IMR-90 (cell line): ENCODE results near the gene SSR4. TPM values are rescaled to one million over a fixed set of nuclear protein-coding genes. Genes with fewer than 3 reads are reported as not detected.

Experiments used
- ATAC-seq: fragments of 200-7000 bp; cut with Tn5 transposase; 2 replicates; pipeline ENCODE4 v1.9.1; 2020; ENCODE audit warnings: low read depth, mild to moderate bottlenecking, moderate library complexity
- BruUV-seq: library from RNA; stranded (reverse); fragments of 400-500 nt; replicated peaks from 2 replicates; lab custom pipeline; 2021; lab: Mats Ljungman, UMichigan
- CTCF ChIA-PET: fragments of 300-600 bp; formaldehyde crosslinking; extraction: SDS; loops from one replicate; lab custom pipeline; 2021; ENCODE audit warnings: antibody characterized with exemption; lab: Yijun Ruan, JAX
- POLR2A ChIA-PET: fragments of 300-600 bp; sonication (Branson Sonifier 250); formaldehyde crosslinking; loops from one replicate; lab custom pipeline; 2022; ENCODE audit warnings: antibody characterized with exemption; ENCODE audit not compliant: unreplicated experiment; lab: Charles Lee
- DNase-seq: peaks from one replicate; pipeline ENCODE4 v3.0.0; 2013
- H2AFZ ChIP-seq: replicated peaks from 2 replicates; pipeline ENCODE3; 2013; ENCODE audit warnings: low read length, mild to moderate bottlenecking; ENCODE audit not compliant: poor library complexity
- H2AK5ac ChIP-seq: 2 replicates; pipeline ENCODE4 v1.6.1; 2013; ENCODE audit warnings: low read depth, low read length, inconsistent platforms
- H2AK9ac ChIP-seq: replicated peaks from 2 replicates; pipeline ENCODE3; 2013; ENCODE audit warnings: mild to moderate bottlenecking, low read depth, low read length, moderate library complexity; ENCODE audit not compliant: poor library complexity
- H2BK120ac ChIP-seq: 2 replicates; pipeline ENCODE4 v1.6.1; 2013; ENCODE audit warnings: low read depth, low read length, inconsistent platforms
- H2BK15ac ChIP-seq: 3 replicates; pipeline ENCODE4 v1.6.1; 2013; ENCODE audit warnings: low read depth, low read length, inconsistent platforms
- H2BK20ac ChIP-seq: 2 replicates; pipeline ENCODE4 v1.6.1; 2013; ENCODE audit warnings: low read depth, mild to moderate bottlenecking, inconsistent platforms, low read length, moderate library complexity
- H2BK5ac ChIP-seq: 2 replicates; pipeline ENCODE4 v1.6.1; 2013; ENCODE audit warnings: mild to moderate bottlenecking, low read depth, low read length, inconsistent platforms; ENCODE audit not compliant: poor library complexity, severe bottlenecking
- H3K14ac ChIP-seq: replicated peaks from 2 replicates; pipeline ENCODE4 v1.6.1; 2013; ENCODE audit warnings: low read depth, low read length, inconsistent platforms
- H3K18ac ChIP-seq: 2 replicates; pipeline ENCODE4 v1.6.1; 2013; ENCODE audit warnings: low read depth, low read length, control low read depth
- H3K23ac ChIP-seq: 2 replicates; pipeline ENCODE4 v1.6.1; 2013; ENCODE audit warnings: low read depth, low read length, inconsistent platforms
- H3K27ac ChIP-seq: 2 replicates; pipeline ENCODE4 v1.5.1; 2013; ENCODE audit warnings: mild to moderate bottlenecking, control low read depth, low read length; ENCODE audit not compliant: insufficient read depth
- H3K27me3 ChIP-seq: 2 replicates; pipeline ENCODE4 v1.6.1; 2013; ENCODE audit warnings: low read length; ENCODE audit not compliant: control insufficient read depth, insufficient read depth
- H3K36me3 ChIP-seq: 2 replicates; pipeline ENCODE4 v1.6.1; 2013; ENCODE audit warnings: low read length, mixed read lengths; ENCODE audit not compliant: control insufficient read depth, insufficient read depth
- H3K4ac ChIP-seq: 2 replicates; pipeline ENCODE4 v1.6.1; 2013; ENCODE audit warnings: low read depth, low read length, inconsistent platforms
- H3K4me1 ChIP-seq: 2 replicates; pipeline ENCODE4 v1.6.1; 2013; ENCODE audit warnings: low read length, mixed read lengths; ENCODE audit not compliant: control insufficient read depth, insufficient read depth
- H3K4me2 ChIP-seq: 2 replicates; pipeline ENCODE4 v1.6.1; 2013; ENCODE audit warnings: low read depth, mild to moderate bottlenecking, control low read depth, low read length, moderate library complexity
- H3K4me3 ChIP-seq: 2 replicates; pipeline ENCODE4 v1.5.1; 2013; ENCODE audit warnings: low read depth, mild to moderate bottlenecking, control low read depth, low read length, moderate library complexity; ENCODE audit not compliant: insufficient read depth
- H3K56ac ChIP-seq: 2 replicates; pipeline ENCODE4 v1.6.1; 2013; ENCODE audit warnings: low read length, inconsistent platforms; ENCODE audit not compliant: insufficient read depth; ENCODE audit errors: extremely low read depth
- H3K79me1 ChIP-seq, 2 experiments: 2 replicates each; pipeline ENCODE4 v1.6.1; 2013; ENCODE audit warnings: low read length in 2 of 2, inconsistent platforms in 1 of 2, low read depth in 1 of 2
- H3K9ac ChIP-seq: 2 replicates; pipeline ENCODE4 v1.6.1; 2013; ENCODE audit warnings: low read depth, low read length, control low read depth
- H3K9me1 ChIP-seq: 2 replicates; pipeline ENCODE4 v1.6.1; 2013; ENCODE audit warnings: low read length, inconsistent platforms; ENCODE audit not compliant: insufficient read depth
- H3K9me3 ChIP-seq: 2 replicates; pipeline ENCODE4 v1.6.1; 2013; ENCODE audit warnings: low read length; ENCODE audit not compliant: control insufficient read depth, insufficient read depth
- H4K20me1 ChIP-seq: 2 replicates; pipeline ENCODE4 v1.6.1; 2013; ENCODE audit warnings: low read length, inconsistent platforms; ENCODE audit not compliant: insufficient read depth
- H4K5ac ChIP-seq: 2 replicates; pipeline ENCODE4 v1.6.1; 2013; ENCODE audit warnings: mild to moderate bottlenecking, low read depth, low read length, control low read depth
- H4K8ac ChIP-seq, 2 experiments: 2 replicates each; pipeline ENCODE4 v1.6.1; 2013; ENCODE audit warnings: low read depth in 2 of 2, low read length in 2 of 2, control low read depth in 1 of 2, inconsistent platforms in 1 of 2
- H4K91ac ChIP-seq: 2 replicates; pipeline ENCODE4 v1.6.1; 2013; ENCODE audit warnings: low read depth, low read length, inconsistent platforms; ENCODE audit not compliant: insufficient read depth
- MXI1 ChIP-seq: IDR thresholded peaks from 2 replicates; pipeline ENCODE4 v1.6.1; 2012; ENCODE audit warnings: low read depth, mild to moderate bottlenecking, low read length, moderate library complexity, borderline replicate concordance
- RCOR1 ChIP-seq: IDR thresholded peaks from 2 replicates; pipeline ENCODE4 v1.6.1; 2012; ENCODE audit warnings: mild to moderate bottlenecking, low read length, improper control_type of control experiment; ENCODE audit not compliant: insufficient replicate concordance
- WGBS, 2 experiments: methylation state at CpG; one replicate each; pipeline versions ENCODE4 v1.1.5 to v1.1.7; 2013; ENCODE audit warnings: missing lambda C conversion rate in 2 of 2; ENCODE audit not compliant: insufficient read length in 1 of 2; ENCODE audit errors: extremely low coverage in 2 of 2; 5-methylcytosine and 5-hydroxymethylcytosine counted together
- dilution Hi-C: fragments of 300-500 bp; cut with HindIII; formaldehyde crosslinking; loops from one replicate; pipeline ENCODE4 v1.14.3; 2018; ENCODE audit warnings: low sequenced_read_pairs; ENCODE audit not compliant: unreplicated experiment
- in situ Hi-C: fragments of 300-500 bp; cut with MboI; formaldehyde crosslinking; loops from 3 replicates; pipeline ENCODE4 v1.14.3; 2019; ENCODE audit warnings: low sequenced_read_pairs, inconsistent platforms, mixed read lengths
- intact Hi-C: fragments of 100-400 bp; cut with micrococcal nuclease; formaldehyde crosslinking; loops from 2 replicates; pipeline ENCODE4 v1.10.0; 2022
- polyA plus RNA-seq, 3 experiments: library from polyadenylated mRNA; depleted of rRNA; stranded (reverse); fragments of >200 nt; gene quantifications; 2 replicates each; pipeline ENCODE4 v1.2.3, GENCODE V29; 2012; ENCODE audit warnings: low replicate concordance in 1 of 3
- total RNA-seq: library from RNA; depleted of rRNA; stranded (reverse); fragments of >200 nt; gene quantifications from 2 replicates; pipeline ENCODE4 v1.2.3, GENCODE V29; 2012

Gene SSR4
- total and polyA plus RNA-seq, 2 of the 4 experiments (the other 2 are of a cell fraction) = 141 to 480 TPM

DNA sequence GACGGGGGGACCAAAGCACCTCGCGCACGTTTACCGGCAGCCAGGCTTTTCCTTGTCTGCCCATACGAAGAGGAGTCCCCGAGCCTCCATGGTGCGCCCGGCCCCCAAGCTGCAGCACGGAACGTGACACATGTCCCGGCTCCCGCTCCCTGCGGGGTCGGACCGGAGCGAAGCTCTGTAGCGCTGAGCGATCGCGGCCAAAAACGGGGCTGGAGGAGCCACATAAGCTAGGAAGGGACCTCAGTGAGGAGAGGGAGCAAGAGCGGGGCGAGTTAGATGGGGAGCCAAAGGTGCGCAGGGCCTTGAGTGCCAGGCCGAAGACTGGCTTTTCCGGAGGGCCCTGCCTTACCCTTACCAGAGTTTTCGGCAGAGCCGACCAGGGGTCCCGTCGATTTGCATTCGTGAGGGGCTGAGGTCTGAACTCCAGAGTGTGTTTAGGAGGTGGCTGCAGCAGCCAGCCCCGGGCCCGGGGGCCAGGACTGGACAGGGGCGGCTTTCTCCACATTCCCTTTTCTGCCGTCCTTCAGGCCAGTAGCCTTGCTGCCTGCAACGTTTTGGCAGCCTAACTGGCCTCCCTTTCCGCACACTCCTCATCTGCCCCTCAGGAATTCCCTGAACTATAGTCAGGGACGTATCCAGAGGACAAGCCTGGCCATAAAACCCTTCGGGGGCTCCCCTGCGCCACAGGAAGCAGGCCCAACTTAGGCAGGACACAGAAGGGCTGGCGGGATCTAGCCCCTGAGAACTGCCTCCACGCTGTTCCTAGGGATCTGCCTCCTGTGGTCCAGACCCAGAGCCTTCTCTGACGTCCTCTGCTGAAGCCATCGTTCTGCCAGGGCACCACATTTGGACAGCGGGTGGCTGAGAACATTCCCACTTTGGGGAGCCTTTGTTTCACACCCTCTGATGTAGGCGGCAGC is 689 bp downstream of the SSR4 start:
- Histone ChIP-seq H2BK120ac (0 out of 2 replicates have a peak overlapping the region, but pooled peaks have one; percentile 60), H3K4me3 (peak overlapping the region; percentile 59), H4K5ac (no peak overlapping the region), H2BK15ac (no peak overlapping the region), H2BK5ac (no peak overlapping the region), H3K56ac (peak overlapping the region; percentile 75; the same call in 1 of the 2 replicates), H3K9me3 (no peaks in the 10 kb centered on the region; the same call in 1 of the 2 replicates), H3K79me1 (peaks cover 4 to 38% of the 10 kb centered on the region in 2 experiments), H4K8ac (peak overlapping the region; percentile 55 to 72; a peak in 3 of 4 replicates), H3K4me2 (peak overlapping the region; percentile 68), H3K27ac (peak overlapping the region; percentile 50), H3K4ac (peak overlapping the region; percentile 81), H3K36me3 (peaks cover 20% of the 10 kb centered on the region), H3K14ac (peak overlapping the region; percentile 87), H2BK20ac (no peak overlapping the region), H3K9me1 (peaks cover 6% of the 10 kb centered on the region; the same call in 1 of the 2 replicates), H3K4me1 (peaks cover 4% of the 10 kb centered on the region; the same call in 1 of the 2 replicates), H2AK5ac (peak overlapping the region; percentile 85), H4K91ac (peak overlapping the region; percentile 55), H4K20me1 (no peaks in the 10 kb centered on the region), H3K27me3 (no peaks in the 10 kb centered on the region), H2AFZ (peak overlapping the region; percentile 99), H3K23ac (peak overlapping the region; percentile 59; the same call in 1 of the 2 replicates), H2AK9ac (peak overlapping the region; percentile 94), H3K9ac (peak overlapping the region; percentile 77), H3K18ac (no peak overlapping the region)
- ChIA-PET CTCF (interaction anchor here (1.4 kb wide), 1 partner anchor 130 kb away, joined by 3 read pairs; no protein-coding TSS in a partner anchor), POLR2A (interaction anchor here (0.5 kb wide), 1 partner anchor 799 kb away, joined by 4 read pairs; no protein-coding TSS in a partner anchor)
- TF ChIP-seq MXI1 = peak; percentile 61; the same call in 1 of the 2 replicates
- no peak for TF ChIP-seq RCOR1
- DNase-seq (no peak), ATAC-seq (peak; percentile 1; the same call in 1 of the 2 replicates)
- dilution Hi-C loops (no loop called here), intact Hi-C loops (loop anchor here (1.0 to 5.0 kb wide), 2 partner anchors 29 to 132 kb away; partner anchors contain the start of gene ARHGAP4), in situ Hi-C loops (loop anchor here (5.0 kb wide), 1 partner anchor 122 kb away; no protein-coding TSS in a partner anchor)
- 43% methylated on average over 23 of the region's 47 CpGs; no CpG with 5 or more reads in 1 of the 2 experiments for WGBS, 2 experiments
- BruUV-seq = TSS peak; percentile 66
